GOT3 (cell line): ENCODE measurements around the gene ERI2.

Source experiments
- DNase-seq: peaks from one replicate; lab custom pipeline; 2025; ENCODE audit warnings: mixed read lengths; lab: John Stamatoyannopoulos, UW

The ERI2 gene

GRCh38 chr16:20806168-20807050 lies at the start of gene ERI2, which contains the start of gene REXO5:
TSS of gene ERI2 (minus strand) at chr16:20806472. CDS start at chr16:20806430, 42 bp downstream.
TSS of gene REXO5 (plus strand) at chr16:20806527. CDS start at chr16:20806954, 427 bp downstream.
- peak; percentile 71 for DNase-seq

- DNase-seq, result no peak
Observed at GRCh38 chr16:20854963-20855362, 48.7 kb upstream of the ERI2 start.

- no peak for DNase-seq
Observed at GRCh38 chr16:20853981-20854620, 47.8 kb upstream of the ERI2 start.

- DNase-seq, result no peak
Observed at GRCh38 chr16:20853143-20853542, 46.9 kb upstream of the ERI2 start.

GRCh38 chr16:20851601-20852000 lies 45.3 kb upstream of the ERI2 start:
- no peak for DNase-seq

- no peak for DNase-seq
Observed at GRCh38 chr16:20850981-20851380, 44.7 kb upstream of the ERI2 start.

- peak; percentile 31 for DNase-seq
Observed at GRCh38 chr16:20849589-20850390, 43.5 kb upstream of the ERI2 start.

GRCh38 chr16:20847550-20847949 lies 41.3 kb upstream of the ERI2 start:
- no peak for DNase-seq

- DNase-seq, result no peak
Observed at GRCh38 chr16:20846551-20846950, 40.3 kb upstream of the ERI2 start.

- no peak for DNase-seq
Observed at GRCh38 chr16:20846030-20846429, 39.8 kb upstream of the ERI2 start.

- DNase-seq, result no peak
Observed at GRCh38 chr16:20844588-20844987, 38.3 kb upstream of the ERI2 start.

- no peak for DNase-seq
Observed at GRCh38 chr16:20844054-20844453, 37.8 kb upstream of the ERI2 start.

GRCh38 chr16:20839504-20839903 lies 33.2 kb upstream of the ERI2 start:
- no peak for DNase-seq

GRCh38 chr16:20838240-20838639 lies 32.0 kb upstream of the ERI2 start:
- DNase-seq, result no peak

GRCh38 chr16:20833086-20833485 lies 26.8 kb upstream of the ERI2 start:
- no peak for DNase-seq

- DNase-seq, result no peak
Observed at GRCh38 chr16:20830372-20830771, 24.1 kb upstream of the ERI2 start.

GRCh38 chr16:20829536-20829935 lies 23.3 kb upstream of the ERI2 start:
- DNase-seq, result no peak

- no peak for DNase-seq
Observed at GRCh38 chr16:20826039-20826566, 19.8 kb upstream of the ERI2 start.

GRCh38 chr16:20822521-20823325 lies 16.5 kb upstream of the ERI2 start:
- DNase-seq, result no peak

GRCh38 chr16:20821682-20822081 lies 15.4 kb upstream of the ERI2 start:
- DNase-seq, result no peak

- DNase-seq, result no peak
Observed at GRCh38 chr16:20818929-20819585, 12.8 kb upstream of the ERI2 start.
